Tibial nerve (tissue), 4 donors: ENCODE data around the gene GNAT2. TPM values are rescaled to one million over a fixed set of nuclear protein-coding genes. Genes with fewer than 3 reads are reported as not detected.

Experiments
- DNase-seq, 2 donors: peaks; one replicate each; pipeline ENCODE4 v3.0.0-alpha.2; 2019; ENCODE audit warnings: low spot score in 2 of 2
- H3K27ac ChIP-seq, 4 donors: fragments of 200-600 bp; sonication (generic) in 3 of 4; one replicate each; pipeline ENCODE4 v1.5.1; 2017 to 2019; ENCODE audit warnings: mild to moderate bottlenecking in 1 of 4
- H3K27me3 ChIP-seq, 2 donors: fragments of 200-600 bp; sonication (generic) in 1 of 2; one replicate each; pipeline versions ENCODE4 v1.5.1 to v1.6.0; 2017 to 2019
- H3K36me3 ChIP-seq, 3 donors: fragments of 200-600 bp; sonication (generic); one replicate each; pipeline ENCODE4 v1.5.1; 2018 to 2019
- H3K4me1 ChIP-seq, 4 donors: fragments of 200-600 bp; sonication (generic) in 3 of 4; one replicate each; pipeline ENCODE4 v1.5.1; 2017 to 2019
- H3K4me3 ChIP-seq, 4 donors: fragments of 200-600 bp; sonication (generic) in 3 of 4; one replicate each; pipeline ENCODE4 v1.5.1; 2017 to 2019; ENCODE audit warnings: mild to moderate bottlenecking in 1 of 4, moderate library complexity in 1 of 4
- H3K9me3 ChIP-seq, 4 donors: fragments of 200-600 bp; sonication (generic) in 3 of 4; one replicate each; pipeline ENCODE4 v1.5.1; 2017 to 2019
- CTCF ChIP-seq, 5 experiments: fragments of 200-600 bp in 3 of 5; fragments of 450-650 bp in 2 of 5; sonication (generic) in 3 of 5; IDR thresholded peaks; one replicate each; pipeline ENCODE4 v1.5.1; 2016 to 2019; ENCODE audit warnings: antibody characterized with exemption in 5 of 5, mild to moderate bottlenecking in 3 of 5, moderate library complexity in 2 of 5
- EP300 ChIP-seq, 2 donors: sonication (generic); formaldehyde crosslinking; IDR thresholded peaks; one replicate each; pipeline ENCODE4 v1.6.1; 2017; ENCODE audit warnings: antibody characterized with exemption in 2 of 2, mild to moderate bottlenecking in 1 of 2
- POLR2A ChIP-seq, 2 donors: fragments of 450-650 bp; IDR thresholded peaks; one replicate each; pipeline ENCODE4 v1.6.1; 2017; ENCODE audit warnings: antibody characterized with exemption in 2 of 2, mild to moderate bottlenecking in 2 of 2, moderate library complexity in 2 of 2
- WGBS, 2 donors: methylation state at CpG; one replicate each; pipeline ENCODE4 v1.1.5; 2018; 5-methylcytosine and 5-hydroxymethylcytosine counted together
- total RNA-seq, 4 donors: library from RNA; depleted of rRNA; stranded (reverse); fragments of >200 nt; gene quantifications; one replicate each; pipeline ENCODE4 v1.1.0, GENCODE V29; 2016

The GNAT2 gene
- total RNA-seq, 4 donors from 2014 or later = not detected

DNA sequence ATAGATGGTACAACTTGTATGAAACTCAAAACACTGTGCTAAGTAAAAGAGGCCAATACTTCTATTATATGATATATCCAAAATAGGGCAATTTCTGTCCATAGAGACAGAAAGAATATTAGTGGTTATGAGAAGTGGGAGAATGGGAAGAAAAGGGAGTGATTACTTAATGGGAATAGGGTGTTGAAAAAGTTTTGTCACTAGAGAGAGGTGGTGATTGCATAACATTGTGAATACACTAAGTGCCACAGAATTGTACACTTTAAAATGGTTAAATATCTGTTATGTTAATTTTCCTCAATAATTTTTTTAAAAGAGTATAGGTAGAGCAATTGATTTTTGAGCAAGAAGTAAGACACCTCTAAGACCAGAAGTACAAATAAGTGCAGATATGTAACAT is 29.7 kb downstream of the GNAT2 start:
- no peak for TF ChIP-seq POLR2A (IDR thresholded peaks at IDR 0.05)
- TF ChIP-seq EP300 (IDR thresholded peaks at IDR 0.05) = no peak
- no peak for TF ChIP-seq CTCF (IDR thresholded peaks at IDR 0.05)
- H3K36me3 ChIP-seq = peaks cover 4 to 96% (median 13%) of the 10 kb centered on the region in 3 donors
- H3K4me3 ChIP-seq = no peak overlapping the region
- no peaks in the 10 kb centered on the region for H3K9me3 ChIP-seq
- H3K27ac ChIP-seq = no peak overlapping the region
- no peaks in the 10 kb centered on the region for H3K4me1 ChIP-seq
- no peaks in the 10 kb centered on the region for H3K27me3 ChIP-seq
- DNase-seq = no peak

DNA sequence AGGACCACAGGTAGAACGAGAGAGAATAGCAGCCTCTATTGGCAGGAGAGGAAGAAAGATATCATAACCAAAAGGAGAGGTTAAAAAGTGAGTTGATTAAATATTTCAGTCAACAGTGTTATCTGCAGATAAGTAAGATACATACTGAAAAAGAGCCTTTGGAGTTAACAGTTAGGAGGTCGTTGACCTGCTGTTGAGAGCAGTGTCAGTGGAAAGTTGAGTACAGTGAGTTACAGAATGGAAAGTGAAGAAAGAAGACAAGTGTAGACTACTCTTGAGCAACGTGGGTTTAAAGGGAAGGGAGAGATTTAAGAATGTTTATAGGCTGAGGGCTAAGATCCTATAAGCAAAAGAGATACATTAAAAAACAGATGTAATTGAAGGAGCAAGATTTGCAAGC is 30.2 kb downstream of the GNAT2 start:
- no peaks in the 10 kb centered on the region for H3K27me3 ChIP-seq
- H3K27ac ChIP-seq = no peak overlapping the region
- no peak for DNase-seq
- H3K36me3 ChIP-seq = peaks cover 4 to 96% (median 13%) of the 10 kb centered on the region in 3 donors
- WGBS, 2 donors = 75 to 82% methylated on average over 3 of the region's 3 CpGs
- H3K9me3 ChIP-seq = no peaks in the 10 kb centered on the region
- H3K4me3 ChIP-seq = no peak overlapping the region
- TF ChIP-seq CTCF (IDR thresholded peaks at IDR 0.05) = no peak
- no peak for TF ChIP-seq EP300 (IDR thresholded peaks at IDR 0.05)
- TF ChIP-seq POLR2A (IDR thresholded peaks at IDR 0.05) = no peak
- no peaks in the 10 kb centered on the region for H3K4me1 ChIP-seq

DNA sequence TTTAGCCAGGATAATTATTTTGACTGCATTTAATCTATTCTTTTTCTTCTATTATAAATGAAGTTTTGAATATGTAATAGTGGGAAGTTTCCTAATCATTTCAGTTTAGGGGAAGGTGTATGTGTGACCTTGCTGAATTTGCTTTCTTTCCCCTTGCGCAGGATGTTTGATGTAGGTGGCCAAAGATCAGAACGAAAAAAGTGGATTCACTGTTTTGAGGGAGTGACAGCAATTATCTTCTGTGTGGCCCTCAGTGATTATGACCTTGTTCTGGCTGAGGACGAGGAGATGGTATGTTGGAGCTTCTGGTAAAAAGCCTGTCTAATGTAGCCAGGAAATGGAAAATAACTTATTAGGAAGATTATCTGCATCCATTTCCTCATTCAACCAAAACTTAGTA is 33.4 kb downstream of the GNAT2 start:
- no peak overlapping the region for H3K4me3 ChIP-seq
- WGBS, 2 donors = 90% methylated on average over 3 of the region's 3 CpGs
- no peak for TF ChIP-seq CTCF (IDR thresholded peaks at IDR 0.05)
- TF ChIP-seq EP300 (IDR thresholded peaks at IDR 0.05) = no peak
- TF ChIP-seq POLR2A (IDR thresholded peaks at IDR 0.05) = no peak
- H3K36me3 ChIP-seq = peaks cover 8 to 97% (median 13%) of the 10 kb centered on the region in 3 donors
- H3K9me3 ChIP-seq = no peaks in the 10 kb centered on the region
- H3K27ac ChIP-seq = no peak overlapping the region
- H3K27me3 ChIP-seq = no peaks in the 10 kb centered on the region
- DNase-seq = no peak
- H3K4me1 ChIP-seq = no peaks in the 10 kb centered on the region

- H3K36me3 ChIP-seq = peaks cover 8 to 97% (median 19%) of the 10 kb centered on the region in 3 donors
- TF ChIP-seq EP300 (IDR thresholded peaks at IDR 0.05) = no peak
- WGBS, 2 donors = 78 to 82% methylated on average over 1 of the region's 1 CpG
These were observed 34.6 kb downstream of the GNAT2 start for GRCh38 chr1:109584766-109585165.

DNA sequence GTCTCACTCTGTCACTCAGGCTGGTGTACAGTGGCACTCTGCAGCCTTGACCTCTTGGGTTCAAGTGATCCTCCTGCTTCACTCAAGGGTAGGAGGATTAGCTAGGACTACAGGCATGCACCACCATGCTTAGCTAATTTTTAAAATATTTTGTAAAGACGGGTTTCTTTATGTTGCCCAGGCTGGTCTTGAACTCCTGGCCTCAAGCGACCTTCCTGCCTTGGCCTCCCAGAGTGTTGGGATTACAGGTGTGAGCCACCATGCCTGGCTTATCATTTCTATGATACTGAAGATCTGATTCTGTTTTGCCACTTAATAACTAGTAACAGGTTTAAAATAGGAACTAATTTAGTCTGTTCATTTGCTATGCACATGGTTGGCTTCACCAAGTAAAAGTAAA is 37.4 kb downstream of the GNAT2 start:
- H3K27ac ChIP-seq = no peak overlapping the region
- no peak overlapping the region for H3K4me3 ChIP-seq
- TF ChIP-seq EP300 (IDR thresholded peaks at IDR 0.05) = no peak
- TF ChIP-seq POLR2A (IDR thresholded peaks at IDR 0.05) = no peak
- no peak for TF ChIP-seq CTCF (IDR thresholded peaks at IDR 0.05)
- H3K36me3 ChIP-seq = peaks cover 5 to 81% (median 15%) of the 10 kb centered on the region in 3 donors
- no peak for DNase-seq
- H3K27me3 ChIP-seq = no peaks in the 10 kb centered on the region
- 85 to 87% methylated on average over 2 of the region's 2 CpGs for WGBS, 2 donors
- no peaks in the 10 kb centered on the region for H3K9me3 ChIP-seq
- no peaks in the 10 kb centered on the region for H3K4me1 ChIP-seq

More at GRCh38 chr1:109584766-109585165, 34.6 kb downstream of the GNAT2 start:
- H3K9me3 ChIP-seq = no peaks in the 10 kb centered on the region
- no peaks in the 10 kb centered on the region for H3K27me3 ChIP-seq
- no peaks in the 10 kb centered on the region for H3K4me1 ChIP-seq
- DNase-seq = no peak
- H3K27ac ChIP-seq = no peak overlapping the region
- no peak overlapping the region for H3K4me3 ChIP-seq

GRCh38 chr1:109579491-109579890 is 39.9 kb downstream of the GNAT2 start:
- no peak for DNase-seq
- Histone ChIP-seq H3K27ac (no peak overlapping the region), H3K4me1 (no peaks in the 10 kb centered on the region), H3K36me3 (peaks cover 4 to 79% (median 6%) of the 10 kb centered on the region in 3 donors), H3K27me3 (no peaks in the 10 kb centered on the region), H3K9me3 (no peaks in the 10 kb centered on the region), H3K4me3 (no peak overlapping the region)
- WGBS, 2 donors = 63 to 70% methylated on average over 1 of the region's 1 CpG
- TF ChIP-seq POLR2A (IDR thresholded peaks at IDR 0.05) (no peak), EP300 (IDR thresholded peaks at IDR 0.05) (no peak), CTCF (IDR thresholded peaks at IDR 0.05) (no peak)
